Gastroesophageal sphincter (tissue), 3 donors: Measurements from ENCODE around the gene SLC25A6.

Source experiments
- POLR2AphosphoS5 ChIP-seq: sonication (generic); formaldehyde crosslinking; IDR thresholded peaks from one replicate; pipeline ENCODE4 v1.6.1; 2017; ENCODE audit warnings: antibody characterized with exemption
- TF ChIP-seq, protein P1 (sequence below), 4 experiments: fragments of 200-600 bp in 2 of 4; fragments of 450-650 bp in 2 of 4; sonication (generic) in 1 of 4; IDR thresholded peaks; one replicate each; pipeline ENCODE4 v1.5.1; 2017 to 2019; ENCODE audit warnings: antibody characterized with exemption in 4 of 4, mild to moderate bottlenecking in 2 of 4, moderate library complexity in 2 of 4

- TF ChIP-seq POLR2AphosphoS5, result no peak
- TF ChIP-seq, protein P1, sequence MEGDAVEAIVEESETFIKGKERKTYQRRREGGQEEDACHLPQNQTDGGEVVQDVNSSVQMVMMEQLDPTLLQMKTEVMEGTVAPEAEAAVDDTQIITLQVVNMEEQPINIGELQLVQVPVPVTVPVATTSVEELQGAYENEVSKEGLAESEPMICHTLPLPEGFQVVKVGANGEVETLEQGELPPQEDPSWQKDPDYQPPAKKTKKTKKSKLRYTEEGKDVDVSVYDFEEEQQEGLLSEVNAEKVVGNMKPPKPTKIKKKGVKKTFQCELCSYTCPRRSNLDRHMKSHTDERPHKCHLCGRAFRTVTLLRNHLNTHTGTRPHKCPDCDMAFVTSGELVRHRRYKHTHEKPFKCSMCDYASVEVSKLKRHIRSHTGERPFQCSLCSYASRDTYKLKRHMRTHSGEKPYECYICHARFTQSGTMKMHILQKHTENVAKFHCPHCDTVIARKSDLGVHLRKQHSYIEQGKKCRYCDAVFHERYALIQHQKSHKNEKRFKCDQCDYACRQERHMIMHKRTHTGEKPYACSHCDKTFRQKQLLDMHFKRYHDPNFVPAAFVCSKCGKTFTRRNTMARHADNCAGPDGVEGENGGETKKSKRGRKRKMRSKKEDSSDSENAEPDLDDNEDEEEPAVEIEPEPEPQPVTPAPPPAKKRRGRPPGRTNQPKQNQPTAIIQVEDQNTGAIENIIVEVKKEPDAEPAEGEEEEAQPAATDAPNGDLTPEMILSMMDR (IDR thresholded peaks at IDR 0.05), result no peak
Measured at GRCh38 chrX:1393871-1394615, 2.1 kb upstream of the SLC25A6 start.
